ENCODE measurements around the gene RPL34. TPM values are rescaled to one million over a fixed set of nuclear protein-coding genes. Genes with fewer than 3 reads are reported as not detected.

Gene RPL34
- total and polyA plus RNA-seq, 12 donors = 516 to 4,489 (median 980) TPM

- H3K27ac ChIP-seq = no peak overlapping the region
- H3K4me1 ChIP-seq (replicated peaks in 1 of 2) = no peaks in the 10 kb centered on the region
- WGBS, 4 donors = 77 to 87% (median 82%) methylated on average over 3 of the region's 3 CpGs
- intact Hi-C loops (cut with DNase I) = no loop called here
- H3K9me3 ChIP-seq (replicated peaks in 1 of 3) = no peaks in the 10 kb centered on the region
- TF ChIP-seq CTCF (IDR thresholded peaks at IDR 0.05) (no peak), POLR2A (IDR thresholded peaks at IDR 0.05) (no peak)
- no peak overlapping the region for H3K4me3 ChIP-seq
- H3K36me3 ChIP-seq (replicated peaks in 1 of 2) = no peaks in the 10 kb centered on the region
- no peak for DNase-seq
- H3K27me3 ChIP-seq = no peaks in the 10 kb centered on the region
These were observed 19.3 kb upstream of the RPL34 start for GRCh38 chr4:108601106-108601505.

GRCh38 chr4:108601532-108601931, 18.8 kb upstream of the RPL34 start:
- no peak overlapping the region for H3K27ac ChIP-seq
- H3K4me3 ChIP-seq = no peak overlapping the region
- H3K36me3 ChIP-seq (replicated peaks in 1 of 2) = no peaks in the 10 kb centered on the region
- H3K27me3 ChIP-seq = no peaks in the 10 kb centered on the region
- TF ChIP-seq CTCF (IDR thresholded peaks at IDR 0.05) = no peak
- no peak for TF ChIP-seq POLR2A (IDR thresholded peaks at IDR 0.05)
- H3K4me1 ChIP-seq (replicated peaks in 1 of 2) = no peaks in the 10 kb centered on the region
- intact Hi-C loops (cut with DNase I) = no loop called here
- DNase-seq = no peak
- H3K9me3 ChIP-seq (replicated peaks in 1 of 3) = no peaks in the 10 kb centered on the region
- 77 to 92% (median 86%) methylated on average over 1 of the region's 1 CpG for WGBS, 4 donors

GRCh38 chr4:108602163-108602562, 18.2 kb upstream of the RPL34 start:
- 80 to 87% (median 85%) methylated on average over 3 of the region's 3 CpGs for WGBS, 4 donors
- no peaks in the 10 kb centered on the region for H3K4me1 ChIP-seq (replicated peaks in 1 of 2)
- no peak overlapping the region for H3K4me3 ChIP-seq
- H3K27ac ChIP-seq = no peak overlapping the region
- H3K36me3 ChIP-seq (replicated peaks in 1 of 2) = no peaks in the 10 kb centered on the region
- no peaks in the 10 kb centered on the region for H3K9me3 ChIP-seq (replicated peaks in 1 of 3)
- no peak for DNase-seq
- intact Hi-C loops (cut with DNase I) = no loop called here
- no peaks in the 10 kb centered on the region for H3K27me3 ChIP-seq
- TF ChIP-seq CTCF (IDR thresholded peaks at IDR 0.05) (no peak), POLR2A (IDR thresholded peaks at IDR 0.05) (no peak)

DNA sequence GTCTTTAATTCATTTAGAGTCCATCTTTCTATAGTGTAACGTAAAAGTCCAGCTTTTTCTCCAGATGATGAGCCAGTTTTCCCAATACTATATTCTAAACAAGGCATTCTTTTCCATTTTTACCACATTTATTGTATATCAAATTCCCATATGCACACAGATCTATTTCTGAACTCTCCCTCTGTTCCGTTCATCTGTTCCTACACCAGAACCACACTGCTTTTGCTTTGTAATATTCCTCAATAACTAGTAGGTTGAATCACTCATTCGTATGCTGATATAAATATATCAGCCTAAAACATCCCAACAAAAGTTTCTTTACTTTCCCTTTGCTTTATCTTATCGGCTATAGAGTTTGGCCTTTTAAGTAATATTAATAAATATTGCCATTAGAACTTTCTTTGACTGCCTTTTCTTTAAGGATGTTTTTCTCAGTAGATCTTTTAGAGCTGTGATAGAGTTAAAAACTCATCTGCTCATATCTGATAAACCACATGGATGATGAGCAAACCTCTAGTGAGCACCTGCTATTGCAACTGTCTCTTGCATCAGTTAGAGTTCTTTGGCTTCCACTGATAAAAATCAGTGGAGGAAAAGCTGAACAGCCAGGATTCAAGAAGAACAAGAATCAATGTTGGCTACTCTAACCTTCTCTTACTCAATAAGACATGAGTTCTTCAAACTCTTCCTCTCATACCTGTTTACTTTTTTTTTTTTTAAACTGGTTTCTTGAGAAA, 13.1 kb upstream of the RPL34 start:
- DNase-seq = no peak
- Histone ChIP-seq H3K4me3 (no peak overlapping the region), H3K27me3 (no peaks in the 10 kb centered on the region), H3K4me1 (replicated peaks in 1 of 2) (no peaks in the 10 kb centered on the region), H3K36me3 (replicated peaks in 1 of 2) (no peaks in the 10 kb centered on the region), H3K27ac (no peak overlapping the region), H3K9me3 (replicated peaks in 1 of 3) (no peaks in the 10 kb centered on the region)
- 71 to 96% (median 95%) methylated on average over 4 of the region's 4 CpGs for WGBS, 4 donors
- intact Hi-C loops (cut with DNase I) = no loop called here
- TF ChIP-seq POLR2A (IDR thresholded peaks at IDR 0.05) = no peak
- no peak for TF ChIP-seq CTCF (IDR thresholded peaks at IDR 0.05)

All from adrenal gland (tissue), 12 donors.